A549 (cell line): Measurements from ENCODE around the gene CSF3. TPM values are rescaled to one million over a fixed set of nuclear protein-coding genes. Genes with fewer than 3 reads are reported as not detected.

Experiments used
- ATAC-seq, 2 experiments: fragments of 200-7000 bp in 1 of 2; fragments of >200 bp in 1 of 2; cut with Nextera tagmentation in 1 of 2; cut with Tn5 transposase in 1 of 2; 3 replicates each; pipeline versions ENCODE4 v1.8.0 to v1.9.1; 2018 to 2020; ENCODE audit warnings: mild to moderate bottlenecking in 1 of 2, moderate library complexity in 1 of 2
- CTCF ChIA-PET: fragments of 300-600 bp; sonication (Branson Sonifier 250); formaldehyde crosslinking; extraction: SDS; loops from one replicate; lab custom pipeline; 2021; ENCODE audit warnings: antibody characterized with exemption, inconsistent platforms; lab: Yijun Ruan, JAX
- POLR2A ChIA-PET: fragments of 350-600 bp; formaldehyde crosslinking; extraction: SDS; loops from one replicate; lab custom pipeline; 2021; ENCODE audit warnings: antibody characterized with exemption, inconsistent platforms; lab: Yijun Ruan, JAX
- DNase-seq, 2 experiments: peaks; one replicate each; pipeline versions ENCODE4 v3.0.0 to v3.0.0-alpha.2; 2011 to 2016; ENCODE audit warnings: low read depth in 1 of 2, low spot score in 1 of 2
- FAIRE-seq: peaks from 2 replicates; lab custom pipeline; 2011; peaks lifted over from hg19 to GRCh38; lab: Jason Lieb, UNC
- H3K27ac ChIP-seq, 2 experiments: fragments of >200 bp; sonication (Bioruptor Twin); formaldehyde crosslinking; 3 replicates each; pipeline ENCODE4 v1.5.1; 2016 to 2017
- H3K4me1 ChIP-seq: fragments of >200 bp; sonication (Bioruptor Twin); formaldehyde crosslinking; 3 replicates; pipeline ENCODE4 v1.6.1; 2016
- H3K4me2 ChIP-seq: fragments of >200 bp; sonication (Bioruptor Twin); formaldehyde crosslinking; 3 replicates; pipeline ENCODE4 v1.6.1; 2016
- H3K4me3 ChIP-seq: fragments of >200 bp; sonication (Bioruptor Twin); formaldehyde crosslinking; 3 replicates; pipeline ENCODE4 v1.5.1; 2016
- H3K9me3 ChIP-seq: fragments of >200 bp; sonication (Bioruptor Twin); formaldehyde crosslinking; 3 replicates; pipeline ENCODE4 v1.6.1; 2016
- BHLHE40 ChIP-seq: IDR thresholded peaks from 2 replicates; pipeline ENCODE4 v1.6.1; 2012; ENCODE audit warnings: low read depth, low read length, inconsistent platforms
- CBX8 ChIP-seq: fragments of 200-600 bp; sonication (generic); IDR thresholded peaks from 2 replicates; pipeline ENCODE4 v1.6.1; 2016
- CTCF ChIP-seq: fragments of >200 bp; sonication (Bioruptor Twin); formaldehyde crosslinking; IDR thresholded peaks from 3 replicates; pipeline ENCODE4 v1.5.1; 2016
- ELK1 ChIP-seq: fragments of 150-350 bp; IDR thresholded peaks from 2 replicates; pipeline ENCODE4 v1.6.1; 2014; ENCODE audit warnings: low read depth, mild to moderate bottlenecking, low read length
- ESRRA ChIP-seq: fragments of 150-350 bp; IDR thresholded peaks from 2 replicates; pipeline ENCODE4 v1.6.1; 2014; ENCODE audit warnings: mild to moderate bottlenecking, low read length, borderline replicate concordance
- FOSL2 ChIP-seq, 2 experiments: fragments of 450-650 bp in 1 of 2; fragments of >200 bp in 1 of 2; sonication (Bioruptor Twin) in 1 of 2; formaldehyde crosslinking; IDR thresholded peaks; 2 replicates each; pipeline versions ENCODE4 v1.5.0 to v1.6.1; 2016 to 2020; ENCODE audit warnings: mild to moderate bottlenecking in 1 of 2, moderate library complexity in 1 of 2
- FOXS1 ChIP-seq: fragments of 250-450 bp; sonication (Bioruptor Pico); IDR thresholded peaks from 2 replicates; pipeline ENCODE4 v1.5.0; 2020; ENCODE audit warnings: mild to moderate bottlenecking, moderate library complexity
- HES2 ChIP-seq: fragments of >200 bp; sonication (Bioruptor Twin); formaldehyde crosslinking; IDR thresholded peaks from 2 replicates; pipeline ENCODE4 v1.6.1; 2016
- MYC ChIP-seq: IDR thresholded peaks from 2 replicates; pipeline ENCODE4 v1.6.1; 2012; ENCODE audit warnings: mild to moderate bottlenecking, inconsistent platforms, low read length, improper control_type of control experiment, borderline replicate concordance
- NPAS2 ChIP-seq: fragments of 250-450 bp; sonication (Bioruptor Pico); IDR thresholded peaks from 2 replicates; pipeline ENCODE4 v1.8.0; 2022; ENCODE audit warnings: mild to moderate bottlenecking, moderate library complexity, borderline replicate concordance
- NR3C1 ChIP-seq: fragments of >200 bp; sonication (Bioruptor Twin); formaldehyde crosslinking; IDR thresholded peaks from 3 replicates; pipeline ENCODE4 v1.6.1; 2017
- RAD21 ChIP-seq, 2 experiments: fragments of >200 bp in 1 of 2; sonication (Bioruptor Twin) in 1 of 2; formaldehyde crosslinking in 1 of 2; IDR thresholded peaks in 1 of 2; conservative IDR thresholded peaks in 1 of 2; 2 replicates in 1 of 2; 3 replicates in 1 of 2; pipeline ENCODE4 v1.6.1; 2012 to 2018; ENCODE audit warnings: inconsistent platforms in 1 of 2
- RFX5 ChIP-seq: fragments of 450-650 bp; IDR thresholded peaks from 2 replicates; pipeline ENCODE4 v1.7.1; 2014; ENCODE audit warnings: antibody characterized with exemption, mild to moderate bottlenecking, moderate library complexity
- SMC3 ChIP-seq: fragments of >200 bp; sonication (Bioruptor Twin); formaldehyde crosslinking; IDR thresholded peaks from 3 replicates; pipeline ENCODE4 v1.6.1; 2018; ENCODE audit warnings: inconsistent platforms
- TP53 ChIP-seq: fragments of 250-450 bp; sonication (Bioruptor Pico); IDR thresholded peaks from 2 replicates; pipeline ENCODE4 v1.5.0; 2021; ENCODE audit warnings: mild to moderate bottlenecking, moderate library complexity
- ZNF302 ChIP-seq: fragments of 250-450 bp; sonication (Bioruptor Pico); IDR thresholded peaks from 2 replicates; pipeline ENCODE4 v1.9.0; 2021; ENCODE audit warnings: inconsistent platforms, mild to moderate bottlenecking, moderate library complexity
- ZSCAN20 ChIP-seq: fragments of 250-450 bp; sonication (Bioruptor Pico); IDR thresholded peaks from 2 replicates; pipeline ENCODE4 v1.8.0; 2022; ENCODE audit warnings: mild to moderate bottlenecking, moderate library complexity
- WGBS: methylation state at CpG from one replicate; pipeline ENCODE4 v1.1.6; 2017; ENCODE audit errors: missing lambda C conversion rate; 5-methylcytosine and 5-hydroxymethylcytosine counted together
- polyA plus RNA-seq, 4 experiments: library from polyadenylated mRNA; depleted of rRNA in 3 of 4; stranded (reverse); fragments of >200 nt; fragmentation: RNase III in 1 of 4; extraction: RNeasy Plus Mini Kit Qiagen cat#74134 plus additional on column Dnase treatment in 1 of 4; gene quantifications; 2 replicates in 3 of 4; 3 replicates in 1 of 4; pipeline ENCODE4 v1.2.3, GENCODE V29; 2011 to 2017
- TF ChIP-seq, protein P1 (sequence below): IDR thresholded peaks from 2 replicates; pipeline ENCODE4 v1.6.1; 2012; ENCODE audit warnings: low read depth, borderline replicate concordance
- TF ChIP-seq, protein P2 (sequence below): fragments of 200-600 bp; sonication (generic); IDR thresholded peaks from 2 replicates; pipeline ENCODE4 v1.6.1; 2016; ENCODE audit warnings: antibody characterized with exemption, mild to moderate bottlenecking, moderate library complexity
- TF ChIP-seq, protein P3 (sequence below): fragments of 450-650 bp; IDR thresholded peaks from 2 replicates; pipeline ENCODE4 v1.6.1; 2014; ENCODE audit warnings: antibody characterized with exemption

The CSF3 gene
- polyA plus RNA-seq, 2 of the 4 experiments (the other 2 are of a cell fraction) = not detected

GRCh38 chr17:40038882-40039513 is 23.8 kb downstream of the CSF3 start:
- ChIA-PET POLR2A (interaction anchor here (1.0 kb wide), 1 partner anchor 15 kb away, joined by 7 read pairs; the partner anchor contains the start of gene MED24), CTCF (interaction anchor here (0.6 to 23.2 kb wide), 23 partner anchors 9 to 143 kb away, joined by 3 to 625 read pairs (median 5); partner anchors contain the start of genes CASC3, CSF3, MED24 and NR1D1)
- DNase-seq = peak; percentile 56 to 68
- no peak for FAIRE-seq
- Histone ChIP-seq H3K9me3 (no peaks in the 10 kb centered on the region), H3K4me1 (0 out of 3 replicates have a peak, but pooled peaks cover 7% of the 10 kb centered on the region), H3K27ac (peak overlapping the region in 1 of 2 experiments; percentile 25; a peak in 1 of 6 replicates), H3K4me3 (no peak overlapping the region), H3K4me2 (peak overlapping the region; percentile 33)
- TF ChIP-seq SMC3 (peak; percentile 63; the same call in 2 of the 3 replicates), ESRRA (no peak), RAD21 (conservative IDR thresholded peaks at IDR 0.05 in 1 of 2, IDR thresholded peaks at IDR 0.05 in 1 of 2) (peak; percentile 54 to 63), CTCF (peak; percentile 67), NPAS2 (no peak), RFX5 (no peak)
- ATAC-seq = peak; percentile 80 to 88
- 40% methylated on average over 11 of the region's 11 CpGs for WGBS

- ATAC-seq (no peak), DNase-seq (no peak)
- Histone ChIP-seq H3K27ac (no peak overlapping the region), H3K9me3 (no peaks in the 10 kb centered on the region), H3K4me1 (0 out of 3 replicates have a peak, but pooled peaks cover 7% of the 10 kb centered on the region), H3K4me2 (no peak overlapping the region)
- CTCF ChIA-PET = interaction anchor here (0.5 to 23.2 kb wide), 10 partner anchors 7 to 150 kb away, joined by 3 to 625 read pairs (median 7); partner anchors contain the start of gene CSF3
- 92% methylated on average over 2 of the region's 2 CpGs for WGBS
- POLR2A ChIA-PET = interaction anchor here (2.0 kb wide), 1 partner anchor 13 kb away, joined by 4 read pairs; the partner anchor contains the start of gene MED24
- TF ChIP-seq ZSCAN20 (CRISPR knock-in tag) (no peak), ZNF302 (CRISPR knock-in tag) (no peak), HES2 (no peak), BHLHE40 (no peak), FOSL2 (IDR thresholded peaks at IDR 0.05) (no peak), FOSL2 (CRISPR knock-in tag; IDR thresholded peaks at IDR 0.05) (no peak), CBX8 (no peak), NR3C1 (no peak), TP53 (no peak), MYC (no peak), ELK1 (no peak), FOXS1 (no peak)
- TF ChIP-seq, protein P1, sequence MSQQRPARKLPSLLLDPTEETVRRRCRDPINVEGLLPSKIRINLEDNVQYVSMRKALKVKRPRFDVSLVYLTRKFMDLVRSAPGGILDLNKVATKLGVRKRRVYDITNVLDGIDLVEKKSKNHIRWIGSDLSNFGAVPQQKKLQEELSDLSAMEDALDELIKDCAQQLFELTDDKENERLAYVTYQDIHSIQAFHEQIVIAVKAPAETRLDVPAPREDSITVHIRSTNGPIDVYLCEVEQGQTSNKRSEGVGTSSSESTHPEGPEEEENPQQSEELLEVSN = no peak
- TF ChIP-seq, protein P2, sequence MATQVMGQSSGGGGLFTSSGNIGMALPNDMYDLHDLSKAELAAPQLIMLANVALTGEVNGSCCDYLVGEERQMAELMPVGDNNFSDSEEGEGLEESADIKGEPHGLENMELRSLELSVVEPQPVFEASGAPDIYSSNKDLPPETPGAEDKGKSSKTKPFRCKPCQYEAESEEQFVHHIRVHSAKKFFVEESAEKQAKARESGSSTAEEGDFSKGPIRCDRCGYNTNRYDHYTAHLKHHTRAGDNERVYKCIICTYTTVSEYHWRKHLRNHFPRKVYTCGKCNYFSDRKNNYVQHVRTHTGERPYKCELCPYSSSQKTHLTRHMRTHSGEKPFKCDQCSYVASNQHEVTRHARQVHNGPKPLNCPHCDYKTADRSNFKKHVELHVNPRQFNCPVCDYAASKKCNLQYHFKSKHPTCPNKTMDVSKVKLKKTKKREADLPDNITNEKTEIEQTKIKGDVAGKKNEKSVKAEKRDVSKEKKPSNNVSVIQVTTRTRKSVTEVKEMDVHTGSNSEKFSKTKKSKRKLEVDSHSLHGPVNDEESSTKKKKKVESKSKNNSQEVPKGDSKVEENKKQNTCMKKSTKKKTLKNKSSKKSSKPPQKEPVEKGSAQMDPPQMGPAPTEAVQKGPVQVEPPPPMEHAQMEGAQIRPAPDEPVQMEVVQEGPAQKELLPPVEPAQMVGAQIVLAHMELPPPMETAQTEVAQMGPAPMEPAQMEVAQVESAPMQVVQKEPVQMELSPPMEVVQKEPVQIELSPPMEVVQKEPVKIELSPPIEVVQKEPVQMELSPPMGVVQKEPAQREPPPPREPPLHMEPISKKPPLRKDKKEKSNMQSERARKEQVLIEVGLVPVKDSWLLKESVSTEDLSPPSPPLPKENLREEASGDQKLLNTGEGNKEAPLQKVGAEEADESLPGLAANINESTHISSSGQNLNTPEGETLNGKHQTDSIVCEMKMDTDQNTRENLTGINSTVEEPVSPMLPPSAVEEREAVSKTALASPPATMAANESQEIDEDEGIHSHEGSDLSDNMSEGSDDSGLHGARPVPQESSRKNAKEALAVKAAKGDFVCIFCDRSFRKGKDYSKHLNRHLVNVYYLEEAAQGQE = no peak
- TF ChIP-seq, protein P3, sequence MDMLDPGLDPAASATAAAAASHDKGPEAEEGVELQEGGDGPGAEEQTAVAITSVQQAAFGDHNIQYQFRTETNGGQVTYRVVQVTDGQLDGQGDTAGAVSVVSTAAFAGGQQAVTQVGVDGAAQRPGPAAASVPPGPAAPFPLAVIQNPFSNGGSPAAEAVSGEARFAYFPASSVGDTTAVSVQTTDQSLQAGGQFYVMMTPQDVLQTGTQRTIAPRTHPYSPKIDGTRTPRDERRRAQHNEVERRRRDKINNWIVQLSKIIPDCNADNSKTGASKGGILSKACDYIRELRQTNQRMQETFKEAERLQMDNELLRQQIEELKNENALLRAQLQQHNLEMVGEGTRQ = no peak
- TF ChIP-seq, all 56 proteins: peak for 0
- peak; percentile 28 for FAIRE-seq
- H3K4me3 ChIP-seq = no peak overlapping the region
Measured at GRCh38 chr17:40041196-40041595, 26.0 kb downstream of the CSF3 start.
